ENCODE measurements around the gene OR51E2. TPM values are rescaled to one million over a fixed set of nuclear protein-coding genes. Genes with fewer than 3 reads are reported as not detected.

Gene OR51E2
- total RNA-seq, 6 donors from 2014 or later = not detected

DNA sequence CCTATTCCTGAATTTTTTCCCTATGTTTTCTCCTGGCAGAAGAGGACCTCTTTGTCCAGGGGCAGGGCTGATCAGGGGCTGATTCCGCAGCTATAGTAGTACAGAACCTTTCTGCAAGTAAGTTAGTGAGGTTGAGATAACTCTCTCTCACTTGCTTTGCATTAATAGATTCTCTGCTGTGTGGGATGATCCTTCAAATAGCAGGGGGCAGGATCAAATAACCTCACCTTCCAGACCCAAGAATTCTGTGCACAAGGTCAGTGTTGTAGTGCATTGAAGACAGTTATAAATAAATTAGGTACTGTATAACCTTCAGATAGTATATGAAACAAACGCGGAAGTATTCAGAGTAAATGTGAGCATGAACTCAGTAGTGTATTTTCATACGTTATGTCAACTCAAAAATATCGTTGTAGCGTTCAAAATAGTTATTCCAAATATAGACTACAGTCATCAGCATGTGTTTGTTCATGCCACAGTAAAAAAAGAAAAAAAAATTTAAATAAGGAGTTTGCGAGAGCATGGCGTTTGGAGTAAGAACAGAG lies 7.2 kb upstream of the OR51E2 start:
- no peak for ATAC-seq (ENCODE audit: low FRiP score in 2 of 2)
- no peak for DNase-seq
- Histone ChIP-seq H3K4me1 (no peaks in the 10 kb centered on the region), H3K36me3 (no peaks in the 10 kb centered on the region), H3K9me3 (no peaks in the 10 kb centered on the region), H3K4me3 (no peak overlapping the region), H3K27me3 (no peaks in the 10 kb centered on the region), H3K27ac (no peak overlapping the region)
- TF ChIP-seq EP300 (IDR thresholded peaks at IDR 0.05) = no peak
- TF ChIP-seq POLR2AphosphoS5 (IDR thresholded peaks at IDR 0.05) = no peak
- no peak for TF ChIP-seq CTCF (IDR thresholded peaks at IDR 0.05)
- no peak for TF ChIP-seq POLR2A (IDR thresholded peaks at IDR 0.05)
- WGBS, 2 donors = 76 to 78% methylated on average over 8 of the region's 8 CpGs

GRCh38 chr11:4704054-4704789 lies 6.6 kb upstream of the OR51E2 start, which contains the start of gene MMP26:
MMP26 (plus strand) TSS chr11:4704784.
- H3K27me3 ChIP-seq = no peaks in the 10 kb centered on the region
- no peaks in the 10 kb centered on the region for H3K9me3 ChIP-seq
- no peaks in the 10 kb centered on the region for H3K4me1 ChIP-seq
- DNase-seq (no peak), ATAC-seq (ENCODE audit: low FRiP score in 2 of 2) (no peak)
- H3K36me3 ChIP-seq = no peaks in the 10 kb centered on the region
- no peak for TF ChIP-seq CTCF (IDR thresholded peaks at IDR 0.05)
- no peak for TF ChIP-seq POLR2A (IDR thresholded peaks at IDR 0.05)
- no peak for TF ChIP-seq EP300 (IDR thresholded peaks at IDR 0.05)
- no peak for TF ChIP-seq POLR2AphosphoS5 (IDR thresholded peaks at IDR 0.05)
- no peak within 1 kb of the TSS for H3K4me3 ChIP-seq
- WGBS, 2 donors = 31 to 32% methylated on average over 5 of the region's 5 CpGs
- H3K27ac ChIP-seq = no peak within 1 kb of the TSS

DNA sequence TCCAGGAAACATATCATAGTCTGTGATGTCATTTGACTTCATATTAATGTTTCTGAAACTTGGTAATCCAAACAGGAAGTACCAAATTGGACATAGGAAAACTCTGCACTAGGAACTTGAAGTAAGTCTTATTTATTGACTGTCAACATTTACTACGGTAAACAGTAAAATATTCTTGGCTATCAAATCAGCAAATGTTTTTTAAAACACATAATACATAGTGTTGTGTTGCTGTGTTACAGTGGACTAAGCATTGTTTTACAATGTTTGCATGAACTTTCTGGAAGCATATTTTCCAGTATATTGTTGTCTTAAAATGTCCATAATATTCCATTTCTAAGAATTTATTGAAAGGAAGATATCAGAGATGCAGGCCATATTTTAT lies 2.8 kb upstream of the OR51E2 start:
- TF ChIP-seq POLR2AphosphoS5 (IDR thresholded peaks at IDR 0.05) (no peak), CTCF (IDR thresholded peaks at IDR 0.05) (no peak), EP300 (IDR thresholded peaks at IDR 0.05) (no peak), POLR2A (IDR thresholded peaks at IDR 0.05) (no peak)
- WGBS, 2 donors = 43 to 68% methylated on average over 1 of the region's 1 CpG
- H3K27ac ChIP-seq = no peak overlapping the region
- ATAC-seq (ENCODE audit: low FRiP score in 2 of 2) (no peak), DNase-seq (no peak)
- no peaks in the 10 kb centered on the region for H3K9me3 ChIP-seq
- H3K27me3 ChIP-seq = no peaks in the 10 kb centered on the region
- H3K4me1 ChIP-seq = no peaks in the 10 kb centered on the region
- no peaks in the 10 kb centered on the region for H3K36me3 ChIP-seq
- no peak overlapping the region for H3K4me3 ChIP-seq

DNA sequence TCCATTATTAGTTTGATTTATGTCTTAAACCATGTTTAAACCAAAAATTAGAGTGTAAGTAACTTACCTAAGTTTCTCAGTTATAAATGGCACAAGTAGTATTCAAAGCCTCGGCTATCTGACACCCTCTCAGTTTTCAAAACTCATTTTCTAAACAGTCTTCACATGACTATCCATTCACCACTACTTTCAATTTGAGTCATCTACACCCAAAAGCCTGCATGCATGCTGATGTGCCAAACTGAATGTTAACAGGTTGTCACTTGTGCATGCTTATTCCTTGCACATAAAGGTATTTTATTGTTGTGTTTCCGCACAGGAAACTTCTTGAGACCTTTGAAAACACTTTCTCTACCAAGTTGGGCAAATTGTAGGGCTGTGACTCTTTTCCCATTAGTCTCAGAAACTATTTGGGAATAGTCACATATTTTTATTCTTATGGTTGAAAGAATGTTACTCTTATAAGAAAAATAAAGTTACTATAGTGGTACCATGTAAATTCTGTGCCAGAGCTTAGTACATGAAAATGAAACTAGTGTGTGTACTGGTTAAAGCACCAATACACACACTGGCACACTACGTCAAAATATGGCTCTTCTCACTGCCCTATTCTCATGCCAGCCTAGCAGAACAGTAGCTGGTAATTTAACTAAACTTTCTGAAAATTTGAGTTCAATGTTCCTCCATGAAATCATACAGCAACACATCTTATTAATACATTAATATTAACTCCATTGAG lies 2.2 kb upstream of the OR51E2 start:
- H3K36me3 ChIP-seq = no peaks in the 10 kb centered on the region
- no peak overlapping the region for H3K4me3 ChIP-seq
- TF ChIP-seq CTCF (IDR thresholded peaks at IDR 0.05) (no peak), POLR2AphosphoS5 (IDR thresholded peaks at IDR 0.05) (no peak), EP300 (IDR thresholded peaks at IDR 0.05) (no peak), POLR2A (IDR thresholded peaks at IDR 0.05) (no peak)
- no peak for ATAC-seq (ENCODE audit: low FRiP score in 2 of 2)
- 86 to 89% methylated on average over 3 of the region's 3 CpGs for WGBS, 2 donors
- no peaks in the 10 kb centered on the region for H3K27me3 ChIP-seq
- no peaks in the 10 kb centered on the region for H3K9me3 ChIP-seq
- no peak overlapping the region for H3K27ac ChIP-seq
- no peaks in the 10 kb centered on the region for H3K4me1 ChIP-seq
- DNase-seq = no peak

All from upper lobe of left lung (tissue), 6 donors.